MM.1S (cell line): ENCODE data around the gene LHFPL5.

Source experiments
- DNase-seq: peaks from one replicate; pipeline ENCODE4 v3.0.0-alpha.2; 2015
- H2AFZ ChIP-seq: fragments of 300-600 bp; sonication (generic); 2 replicates; pipeline ENCODE4 v1.6.0; 2016; ENCODE audit warnings: antibody characterized with exemption, low read length
- H3F3A ChIP-seq: fragments of 300-600 bp; sonication (generic); 2 replicates; pipeline ENCODE4 v1.6.1; 2016; ENCODE audit warnings: mild to moderate bottlenecking, antibody characterized with exemption, low read length, moderate library complexity, mixed read lengths; ENCODE audit not compliant: insufficient read depth
- H3K27ac ChIP-seq: fragments of 300-600 bp; sonication (generic); 2 replicates; pipeline ENCODE4 v1.5.1; 2016; ENCODE audit warnings: mild to moderate bottlenecking, low read length
- H3K27me3 ChIP-seq: fragments of 300-600 bp; sonication (generic); replicated peaks from 2 replicates; pipeline ENCODE4 v1.6.0; 2016; ENCODE audit warnings: low read length; ENCODE audit not compliant: insufficient read depth
- H3K36me3 ChIP-seq: fragments of 300-600 bp; sonication (generic); replicated peaks from 2 replicates; pipeline ENCODE4 v1.6.1; 2016; ENCODE audit warnings: mild to moderate bottlenecking, low read length, mixed read lengths; ENCODE audit not compliant: insufficient read depth
- H3K4me1 ChIP-seq: fragments of 300-600 bp; sonication (generic); 2 replicates; pipeline ENCODE4 v1.6.1; 2016; ENCODE audit warnings: low read length, mixed read lengths
- H3K4me2 ChIP-seq: fragments of 300-600 bp; sonication (generic); 2 replicates; pipeline ENCODE4 v1.6.0; 2016; ENCODE audit warnings: low read depth, low read length
- H3K4me3 ChIP-seq: fragments of 300-600 bp; sonication (generic); 2 replicates; pipeline ENCODE4 v1.5.1; 2016; ENCODE audit warnings: low read length, mixed read lengths
- H3K79me2 ChIP-seq: fragments of 300-600 bp; sonication (generic); 2 replicates; pipeline ENCODE4 v1.6.1; 2016; ENCODE audit warnings: mixed run types, low read length, mixed read lengths
- H3K9ac ChIP-seq: fragments of 300-600 bp; sonication (generic); 2 replicates; pipeline ENCODE4 v1.6.1; 2016; ENCODE audit warnings: low read length, mixed read lengths
- H3K9me2 ChIP-seq: fragments of 300-600 bp; sonication (generic); replicated peaks from 2 replicates; pipeline ENCODE4 v1.6.1; 2016; ENCODE audit warnings: mild to moderate bottlenecking, low read length, mixed read lengths; ENCODE audit not compliant: insufficient read depth
- H3K9me3 ChIP-seq: fragments of 300-600 bp; sonication (generic); replicated peaks from 2 replicates; pipeline ENCODE4 v1.6.1; 2016; ENCODE audit warnings: mild to moderate bottlenecking, low read length, mixed read lengths; ENCODE audit not compliant: insufficient read depth
- H4K20me1 ChIP-seq: fragments of 300-600 bp; sonication (generic); 2 replicates; pipeline ENCODE4 v1.6.1; 2016; ENCODE audit warnings: mild to moderate bottlenecking, low read length, moderate library complexity, mixed read lengths; ENCODE audit not compliant: insufficient read depth
- CTCF ChIP-seq: fragments of 300-600 bp; sonication (generic); IDR thresholded peaks from 2 replicates; pipeline ENCODE4 v1.5.1; 2016; ENCODE audit warnings: antibody characterized with exemption, low read length, mixed read lengths
- EZH2 ChIP-seq: fragments of 300-600 bp; sonication (generic); optimal IDR thresholded peaks from 2 replicates; pipeline ENCODE3; 2017; ENCODE audit warnings: low read depth, mild to moderate bottlenecking, antibody characterized with exemption, low read length, mixed read lengths
- EZH2phosphoT487 ChIP-seq: fragments of 300-600 bp; sonication (generic); IDR thresholded peaks from 2 replicates; pipeline ENCODE4 v1.6.1; 2018; ENCODE audit warnings: antibody characterized with exemption, low read length

Gene LHFPL5

DNA sequence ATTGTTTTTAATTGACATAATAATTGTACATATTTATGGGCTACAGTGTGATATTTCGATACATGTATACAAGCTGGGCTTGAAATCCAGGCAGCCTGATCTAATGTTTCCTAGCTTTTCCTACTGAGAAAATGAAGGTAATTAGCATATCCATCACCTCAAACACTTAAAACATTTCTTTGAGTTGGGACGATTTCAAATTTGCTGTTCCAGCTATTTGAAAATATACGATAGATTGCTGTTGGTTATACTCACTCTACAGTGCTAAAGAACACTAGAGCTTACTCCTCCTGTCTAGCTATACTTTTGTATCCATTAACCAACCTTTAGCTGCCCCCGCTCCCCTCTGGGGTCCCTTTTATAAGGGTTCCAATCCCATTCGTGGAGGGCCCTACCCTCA is 4.7 kb downstream of the LHFPL5 start:
- Histone ChIP-seq H2AFZ (no peak overlapping the region), H3K36me3 (no peaks in the 10 kb centered on the region), H3K27me3 (0 out of 2 replicates have a peak, but pooled peaks cover 4% of the 10 kb centered on the region), H3K79me2 (no peaks in the 10 kb centered on the region), H3F3A (no peaks in the 10 kb centered on the region), H3K4me2 (no peak overlapping the region), H3K9ac (no peak overlapping the region), H3K4me1 (no peaks in the 10 kb centered on the region), H3K4me3 (no peak overlapping the region), H3K27ac (no peak overlapping the region), H3K9me3 (no peaks in the 10 kb centered on the region), H4K20me1 (no peaks in the 10 kb centered on the region), H3K9me2 (no peaks in the 10 kb centered on the region)
- no peak for DNase-seq
- no peak for TF ChIP-seq CTCF
- TF ChIP-seq EZH2: no peak
- TF ChIP-seq EZH2phosphoT487: no peak

DNA sequence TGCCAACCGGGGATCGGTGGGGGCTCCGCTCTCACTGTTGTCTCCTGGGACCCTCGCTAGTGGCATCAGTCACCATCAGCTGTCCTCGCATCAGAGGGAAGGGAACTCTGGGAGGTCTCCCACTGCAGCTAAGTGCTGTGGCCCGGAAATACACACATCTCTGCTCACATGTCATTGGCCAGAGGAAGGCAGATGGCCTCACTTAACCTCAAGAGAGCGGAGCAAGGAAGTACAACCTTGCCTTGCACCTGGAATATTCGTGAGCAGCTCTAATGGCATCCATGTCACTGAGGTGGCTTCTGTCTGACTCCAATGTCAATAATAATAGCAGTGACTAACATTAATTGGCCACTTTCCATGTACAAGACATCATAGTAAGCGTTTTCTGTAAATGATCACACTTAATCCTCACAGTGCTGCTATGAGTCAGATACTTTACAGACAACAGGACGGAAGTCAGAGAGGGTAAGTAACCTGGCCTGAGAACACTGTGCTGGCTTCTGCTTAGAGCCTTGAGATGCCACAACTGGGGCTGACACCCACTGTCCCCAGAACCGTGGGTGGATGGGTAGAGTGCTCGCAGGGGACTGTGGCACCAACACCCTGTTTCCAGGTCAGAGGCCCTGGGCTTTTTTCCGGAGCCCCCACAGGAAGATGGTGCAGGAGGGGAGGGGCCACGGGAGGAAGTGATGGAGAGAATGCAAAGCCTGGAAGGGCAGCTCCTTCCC is 6.0 kb downstream of the LHFPL5 start:
- Histone ChIP-seq H3K4me2 (no peak overlapping the region), H3F3A (no peaks in the 10 kb centered on the region), H3K27me3 (0 out of 2 replicates have a peak, but pooled peaks cover 4% of the 10 kb centered on the region), H2AFZ (no peak overlapping the region), H3K9ac (no peak overlapping the region), H3K36me3 (no peaks in the 10 kb centered on the region), H3K9me3 (no peaks in the 10 kb centered on the region), H3K4me3 (no peak overlapping the region), H3K4me1 (no peaks in the 10 kb centered on the region), H3K9me2 (no peaks in the 10 kb centered on the region), H4K20me1 (no peaks in the 10 kb centered on the region), H3K27ac (no peak overlapping the region), H3K79me2 (no peaks in the 10 kb centered on the region)
- no peak for TF ChIP-seq EZH2
- no peak for TF ChIP-seq EZH2phosphoT487
- no peak for TF ChIP-seq CTCF
- DNase-seq: no peak

DNA sequence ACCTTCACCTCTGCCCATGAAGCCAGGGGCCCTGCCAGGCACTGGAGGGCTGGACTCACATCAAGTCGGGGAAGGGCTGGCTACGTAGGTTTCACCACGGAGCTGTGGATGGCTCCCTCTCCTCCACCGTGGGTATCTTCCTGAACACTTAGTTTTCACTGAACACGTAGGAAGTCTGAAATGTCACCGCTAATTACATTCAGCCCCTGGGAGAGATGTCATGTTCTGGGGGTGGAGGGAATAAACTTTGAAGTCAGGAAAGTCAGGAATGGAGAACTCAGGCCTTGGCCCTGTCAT is 6.5 kb downstream of the LHFPL5 start:
- Histone ChIP-seq H3K36me3 (no peaks in the 10 kb centered on the region), H3K4me1 (no peaks in the 10 kb centered on the region), H3K9me3 (no peaks in the 10 kb centered on the region), H3K9ac (no peak overlapping the region), H3K79me2 (no peaks in the 10 kb centered on the region), H3K9me2 (no peaks in the 10 kb centered on the region), H2AFZ (no peak overlapping the region), H3K27me3 (0 out of 2 replicates have a peak, but pooled peaks cover 4% of the 10 kb centered on the region), H3K4me2 (no peak overlapping the region), H3K27ac (no peak overlapping the region), H3F3A (no peaks in the 10 kb centered on the region), H3K4me3 (no peak overlapping the region), H4K20me1 (no peaks in the 10 kb centered on the region)
- TF ChIP-seq CTCF (no peak), EZH2phosphoT487 (no peak), EZH2 (no peak)
- no peak for DNase-seq
